IPS-NIHi11 (cell line): ENCODE results near the gene SAPCD1.
"Not testable (repeated sequence)": the region's sequence is repeated elsewhere in the genome, so short reads cannot be mapped to it uniquely, and the experiment has no call there.

Experiments used
- DNase-seq: peaks from one replicate; pipeline ENCODE4 v3.0.0; 2012; ENCODE audit warnings: mixed read lengths, low spot score

The SAPCD1 gene

DNA sequence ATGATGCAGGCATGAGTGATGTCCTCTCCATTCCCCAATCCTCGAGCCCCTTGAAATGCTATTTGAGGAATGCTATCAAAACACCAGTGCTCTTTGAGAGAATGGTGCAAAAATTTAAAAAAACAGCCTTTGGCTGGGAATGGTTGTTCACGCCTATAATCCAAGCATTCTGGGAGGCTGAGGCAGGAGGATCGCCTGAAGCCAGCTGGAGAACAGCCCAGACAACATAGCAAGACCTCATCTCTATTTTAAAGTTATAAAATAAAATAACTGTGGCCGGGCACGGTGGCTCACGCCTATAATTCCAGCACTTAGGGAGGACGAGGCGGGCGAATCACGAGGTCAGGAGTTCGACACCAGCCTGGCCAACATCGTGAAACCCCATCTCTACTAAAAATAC, 37.3 kb downstream of the SAPCD1 start:
- DNase-seq = no peak

DNA sequence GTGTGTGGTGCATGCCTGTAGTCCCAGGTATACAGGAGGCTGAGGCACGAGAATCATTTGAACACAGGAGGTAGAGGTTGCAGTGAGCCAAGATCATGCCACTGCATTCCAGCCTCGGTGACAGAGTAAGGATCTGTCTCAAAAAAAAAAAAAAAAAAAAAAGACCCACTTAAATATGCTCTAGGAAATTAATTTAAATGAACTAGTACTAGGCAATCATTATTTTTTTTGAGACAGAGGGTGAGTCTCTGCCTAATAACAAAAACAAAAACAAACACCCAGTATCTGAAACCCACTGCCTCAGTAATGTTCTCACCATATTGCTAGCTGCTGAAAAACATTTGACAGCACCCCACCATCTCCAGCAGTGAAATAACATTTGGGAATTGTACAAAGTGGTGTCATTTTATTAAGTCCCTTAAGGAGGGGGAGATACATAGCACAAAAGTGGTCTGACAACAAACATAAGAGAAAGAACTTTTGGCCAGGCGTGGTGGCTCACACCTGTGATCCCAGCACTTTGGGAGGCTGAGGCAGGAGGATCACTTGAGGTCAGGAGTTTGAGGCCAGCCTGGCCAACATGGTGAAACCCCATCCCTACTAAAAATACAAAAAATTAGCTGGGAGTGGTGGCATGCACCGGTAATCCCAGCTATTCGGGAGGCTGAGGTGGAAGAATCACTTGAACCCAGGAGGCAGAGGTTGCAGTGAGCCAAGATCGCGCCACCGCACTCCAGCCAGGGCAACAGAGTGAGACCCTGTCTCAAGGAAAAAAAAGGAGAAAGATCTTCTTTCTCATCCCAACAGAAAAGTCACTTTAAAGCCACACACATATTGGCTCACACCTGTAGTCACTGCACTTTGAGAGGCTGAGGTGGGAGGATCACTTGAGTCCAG, 38.8 kb downstream of the SAPCD1 start:
- DNase-seq = not testable (repeated sequence)

DNA sequence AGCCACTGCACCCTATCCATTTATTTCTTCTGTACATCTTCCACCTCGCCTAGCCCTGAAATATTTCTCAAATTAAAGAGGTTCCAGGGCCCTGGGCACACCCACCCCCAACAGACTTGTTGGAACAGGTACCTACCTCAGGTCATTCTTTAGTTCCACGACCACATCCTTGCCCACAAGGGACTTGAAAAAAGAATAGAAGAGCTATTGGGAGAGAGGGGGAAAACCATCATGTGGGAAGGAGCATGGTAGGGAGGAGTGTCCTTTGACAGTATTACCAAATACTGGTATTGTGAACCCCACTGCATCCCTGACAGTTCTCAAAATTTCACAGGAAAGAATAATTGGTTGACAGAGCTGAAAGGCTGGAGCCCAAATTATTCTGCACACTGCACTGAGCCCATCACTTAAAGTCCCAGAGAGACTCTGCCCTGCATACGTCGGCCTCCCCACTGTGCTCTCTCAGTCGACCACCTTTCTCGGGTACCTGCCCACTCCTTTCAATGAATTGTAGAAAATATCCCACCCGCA, 43.5 kb downstream of the SAPCD1 start:
- no peak for DNase-seq

DNA sequence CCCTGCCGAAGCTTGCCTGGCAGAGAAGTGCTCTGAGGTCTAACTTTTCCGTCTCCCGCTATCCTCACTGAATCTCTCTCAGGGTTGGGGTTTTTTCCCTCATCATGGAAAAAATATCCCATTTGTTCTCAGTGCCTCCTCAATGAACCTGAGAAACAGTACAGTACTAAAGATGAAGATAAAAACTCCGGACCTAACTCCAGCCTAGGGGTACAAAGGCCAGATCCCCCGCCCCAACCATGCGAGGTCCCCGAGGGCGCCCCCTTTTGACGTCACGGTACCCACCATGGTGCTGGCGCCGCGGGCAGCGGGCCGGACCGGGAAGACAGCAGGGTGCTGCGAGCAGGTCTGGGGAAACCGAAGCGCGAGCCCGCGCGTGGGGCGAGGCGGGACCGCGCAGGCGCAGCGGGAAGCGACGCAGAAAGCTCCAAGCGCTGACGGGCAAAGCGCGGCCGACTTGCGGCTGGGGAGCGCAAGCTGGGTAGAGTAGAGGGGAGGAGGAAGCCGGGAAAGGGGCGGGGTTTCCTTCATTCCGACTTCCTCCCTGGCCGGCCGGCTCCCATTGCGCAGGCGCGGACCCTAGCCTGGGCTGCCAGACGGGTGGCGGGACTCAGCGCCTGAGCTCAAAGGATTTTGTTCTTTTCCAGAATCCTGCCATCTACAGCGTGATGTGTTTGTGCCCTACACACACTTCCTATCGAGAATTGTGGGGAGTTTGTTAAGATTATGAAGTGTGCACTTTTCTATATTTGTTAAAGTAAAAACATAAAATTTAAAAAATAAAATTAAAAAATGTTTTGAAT, 44.2 kb downstream of the SAPCD1 start, which contains the start of gene LSM2:
Gene LSM2 (minus strand): TSS at position 497 of the 803 bp plus-strand sequence. CDS start 209 bp downstream, at position 288.
- DNase-seq = peak; percentile 99

DNA sequence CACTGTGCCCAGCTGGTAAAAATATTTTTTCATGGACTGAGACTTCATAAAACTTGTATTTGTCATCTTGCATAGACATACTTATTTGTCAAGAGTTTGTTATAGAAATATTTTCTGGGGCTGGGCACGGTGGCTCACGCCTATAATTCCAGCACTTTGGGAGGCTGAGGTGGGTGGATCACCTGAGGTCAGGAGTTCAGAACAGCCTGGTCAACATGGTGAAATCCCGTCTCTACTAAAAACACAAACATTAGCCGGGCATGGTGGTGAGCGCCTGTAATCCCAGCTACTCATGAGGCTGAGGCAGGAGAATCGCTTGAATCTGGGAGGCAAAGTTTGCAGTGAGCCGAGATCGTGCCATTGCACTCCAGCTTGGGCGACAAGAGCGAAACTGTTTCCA, 46.1 kb downstream of the SAPCD1 start:
- DNase-seq = not testable (repeated sequence)

DNA sequence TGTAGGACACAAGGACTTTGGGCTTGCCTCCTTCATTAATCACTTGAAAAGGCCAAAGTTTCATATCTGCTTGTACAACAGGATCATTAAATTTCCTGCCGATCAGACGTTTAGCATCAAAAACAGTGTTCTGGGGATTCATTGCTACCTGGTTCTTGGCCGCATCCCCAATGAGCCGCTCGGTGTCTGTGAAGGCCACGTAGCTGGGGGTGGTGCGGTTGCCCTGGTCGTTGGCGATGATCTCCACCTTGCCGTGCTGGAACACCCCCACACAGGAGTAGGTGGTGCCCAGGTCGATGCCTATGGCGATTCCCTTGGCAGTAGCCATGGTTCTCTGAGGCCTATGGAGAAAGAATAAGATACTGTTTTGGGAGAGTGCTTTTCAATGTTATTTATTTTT, 49.2 kb downstream of the SAPCD1 start:
- no peak for DNase-seq

DNA sequence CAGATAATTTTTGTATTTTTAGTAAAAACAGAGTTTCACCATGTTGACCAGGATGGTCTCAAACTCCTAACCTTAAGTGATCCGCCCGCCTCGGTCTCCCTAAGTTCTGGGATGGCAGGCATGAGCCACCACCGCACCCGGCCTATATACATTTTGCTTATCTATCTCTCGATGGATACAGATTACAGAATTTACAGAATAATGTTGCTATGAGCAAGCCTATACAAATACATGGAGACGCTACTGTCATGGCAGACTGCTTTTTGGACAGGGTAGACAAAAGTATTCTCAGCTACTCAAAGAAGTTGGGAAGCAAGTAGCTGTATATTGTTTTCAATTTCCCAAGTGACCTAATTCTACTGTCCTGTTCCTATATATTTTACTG, 51.0 kb downstream of the SAPCD1 start:
- DNase-seq = no peak
